GM21825 (cell line): ENCODE results near the gene BDNF.
"Not testable (repeated sequence)": the region's sequence is repeated elsewhere in the genome, so short reads cannot be mapped to it uniquely, and the experiment has no call there.

ENCODE experiments used
- ATAC-seq: cut with Tn5 transposase; IDR thresholded peaks from one replicate; pipeline ENCODE4 v1.9.1; 2021; ENCODE audit warnings: mild to moderate bottlenecking, moderate library complexity; ENCODE audit not compliant: unreplicated experiment

BDNF gene

DNA sequence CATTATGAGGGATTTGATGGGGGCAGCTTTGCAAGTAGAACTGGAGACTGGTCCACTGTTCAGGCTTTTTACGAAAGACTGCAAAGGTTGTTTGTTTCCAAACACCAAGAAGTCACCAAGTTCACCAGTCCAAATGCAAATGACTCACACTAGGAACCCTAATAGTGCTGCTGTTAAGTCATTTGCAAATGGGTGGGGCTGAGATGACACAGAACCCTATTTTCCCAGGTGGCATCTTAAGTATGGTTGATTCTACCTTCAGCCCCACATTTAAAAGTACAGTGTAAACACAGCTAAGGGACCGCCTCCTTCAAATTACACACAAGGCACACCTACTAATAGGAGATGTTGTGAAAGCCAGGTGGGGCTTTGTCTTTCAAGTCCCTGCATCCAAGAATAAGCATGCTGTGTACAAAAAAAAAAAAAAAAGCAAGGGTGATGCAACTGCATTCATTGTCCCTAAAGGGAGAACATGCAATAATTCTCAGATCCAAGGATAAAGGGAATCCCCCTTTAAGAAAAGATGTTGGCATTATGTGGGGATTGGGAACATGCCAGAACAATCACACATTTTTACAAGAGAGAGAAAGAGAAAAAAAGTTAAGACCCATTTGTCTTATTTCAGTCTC is 27.3 kb downstream of the BDNF start:
- no peak for ATAC-seq

GRCh38 chr11:27665508-27666101 is 34.6 kb downstream of the BDNF start:
- ATAC-seq, result not testable (repeated sequence)

DNA sequence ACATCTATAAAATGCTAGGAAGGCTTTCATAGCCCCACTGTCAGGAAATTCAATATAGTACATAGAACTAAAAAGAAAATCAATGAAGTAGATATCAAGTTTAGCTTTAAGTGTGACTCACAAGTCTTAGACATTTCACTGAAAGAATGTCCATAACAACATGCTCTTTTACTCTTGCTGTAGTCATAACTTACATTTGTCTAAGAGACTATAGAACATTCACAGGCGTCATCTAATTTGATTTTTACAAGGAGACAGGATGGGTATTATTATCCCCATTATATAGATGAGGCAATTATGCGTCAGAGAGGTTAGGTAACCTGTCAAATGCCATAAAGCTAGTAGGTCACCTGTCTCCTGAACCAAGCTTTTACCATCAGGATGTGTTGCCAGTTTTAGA is 36.9 kb downstream of the BDNF start:
- no peak for ATAC-seq

GRCh38 chr11:27660171-27660570 is 40.1 kb downstream of the BDNF start:
- ATAC-seq, result no peak

GRCh38 chr11:27658535-27659236 is 41.6 kb downstream of the BDNF start:
- ATAC-seq, result no peak

DNA sequence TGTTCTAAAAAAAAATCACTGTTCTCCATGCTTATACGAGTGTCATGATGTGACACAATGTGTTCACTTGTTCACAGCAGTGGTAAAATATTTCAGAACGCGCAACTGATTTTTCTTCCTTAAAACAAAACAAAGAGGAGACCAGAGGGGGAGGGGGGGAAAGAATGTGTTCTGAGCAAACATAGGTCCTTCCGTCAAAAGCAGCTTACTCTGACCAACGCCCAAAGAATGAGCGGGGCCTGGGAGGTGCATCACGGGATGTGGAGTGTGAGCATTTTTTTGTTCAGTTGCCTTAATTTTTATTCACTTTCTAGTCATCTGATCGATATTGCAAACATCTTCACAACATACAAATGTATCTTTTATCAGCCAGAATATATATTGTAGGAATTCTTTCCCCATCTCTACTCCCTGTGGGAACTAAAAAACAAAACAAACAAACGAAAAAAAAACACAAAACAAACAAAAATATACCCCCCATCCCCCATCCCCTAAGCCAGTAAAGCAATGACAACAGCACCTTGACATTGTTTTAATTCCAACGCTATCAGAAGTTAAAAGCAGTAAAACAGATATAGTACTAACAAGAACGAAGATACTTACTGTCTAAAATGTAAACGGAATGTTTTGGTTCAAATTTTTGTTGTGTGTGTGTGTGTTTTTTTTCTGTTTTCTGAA is 43.3 kb downstream of the BDNF start:
- no peak for ATAC-seq

DNA sequence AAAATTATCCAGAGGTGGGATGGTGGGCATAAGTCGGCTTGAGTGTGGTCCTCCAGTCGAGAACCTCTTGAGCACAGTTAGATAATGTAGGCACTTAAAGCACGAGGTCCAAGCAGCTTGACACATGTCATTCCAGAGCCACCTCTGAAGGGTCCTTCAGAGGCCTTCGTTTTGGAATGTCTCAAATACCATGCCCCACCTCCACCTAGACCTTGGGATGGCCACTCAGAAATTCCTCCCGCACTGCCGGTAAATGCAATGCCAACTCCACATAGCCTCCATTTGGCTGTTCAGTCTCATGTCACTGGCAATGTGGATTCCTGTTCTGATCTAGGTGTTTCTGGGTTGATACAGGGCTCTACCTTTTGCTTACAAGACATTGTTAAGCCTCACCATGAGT is 43.9 kb downstream of the BDNF start:
- no peak for ATAC-seq

GRCh38 chr11:27653990-27654758 is 46.1 kb downstream of the BDNF start:
- ATAC-seq, result no peak

GRCh38 chr11:27651711-27652110 is 48.5 kb downstream of the BDNF start:
- ATAC-seq, result no peak

DNA sequence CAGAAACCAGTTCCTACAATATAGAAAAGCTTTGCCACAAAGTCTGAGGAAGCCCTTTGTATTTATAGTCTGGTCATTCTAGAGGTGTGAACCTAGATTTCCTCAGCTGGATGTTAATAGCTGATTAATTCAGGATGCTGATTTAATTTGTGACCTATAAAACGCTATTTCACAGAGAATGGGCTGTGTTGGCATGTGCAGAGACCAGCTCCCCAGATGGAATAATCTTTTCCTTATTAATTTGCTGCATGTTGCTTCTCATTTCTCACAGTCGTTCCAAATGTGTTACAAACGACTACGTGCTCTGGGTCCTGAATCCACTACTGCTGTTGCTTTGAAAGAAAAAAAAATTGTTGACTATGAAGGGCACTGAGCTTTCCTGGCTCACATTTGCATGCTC is 49.3 kb downstream of the BDNF start:
- no peak for ATAC-seq

- ATAC-seq, result no peak
Measured at GRCh38 chr11:27649800-27650199, 50.5 kb downstream of the BDNF start.

- no peak for ATAC-seq
Measured at GRCh38 chr11:27648840-27649239, 51.4 kb downstream of the BDNF start.

- no peak for ATAC-seq
Measured at GRCh38 chr11:27646051-27646818, 54.0 kb downstream of the BDNF start.

GRCh38 chr11:27642954-27643353 is 57.3 kb downstream of the BDNF start:
- no peak for ATAC-seq

GRCh38 chr11:27640954-27641353 is 59.3 kb downstream of the BDNF start:
- no peak for ATAC-seq

DNA sequence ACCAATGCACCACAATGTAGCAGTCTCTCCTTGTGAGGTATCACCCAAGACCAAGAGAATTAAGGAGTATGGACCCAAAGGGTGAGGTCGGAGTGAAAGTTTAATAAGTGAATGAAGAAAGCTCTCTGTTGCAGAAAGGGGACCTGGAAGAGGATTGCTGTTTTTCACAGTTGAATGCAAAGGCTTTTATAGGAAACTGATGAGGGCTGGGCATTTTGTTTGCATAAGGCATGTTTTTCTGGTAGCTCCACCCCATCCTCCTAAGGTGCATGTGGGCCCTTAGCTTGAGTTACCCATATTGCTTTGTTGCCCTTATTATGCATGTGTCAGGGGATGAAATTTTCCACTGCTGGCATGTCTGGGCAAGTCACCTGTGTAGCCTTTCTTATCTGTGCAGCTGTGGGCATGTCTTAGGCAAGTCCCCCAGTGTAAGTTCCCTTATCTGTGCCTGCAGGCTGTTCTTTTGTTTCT is 64.7 kb downstream of the BDNF start:
- no peak for ATAC-seq

DNA sequence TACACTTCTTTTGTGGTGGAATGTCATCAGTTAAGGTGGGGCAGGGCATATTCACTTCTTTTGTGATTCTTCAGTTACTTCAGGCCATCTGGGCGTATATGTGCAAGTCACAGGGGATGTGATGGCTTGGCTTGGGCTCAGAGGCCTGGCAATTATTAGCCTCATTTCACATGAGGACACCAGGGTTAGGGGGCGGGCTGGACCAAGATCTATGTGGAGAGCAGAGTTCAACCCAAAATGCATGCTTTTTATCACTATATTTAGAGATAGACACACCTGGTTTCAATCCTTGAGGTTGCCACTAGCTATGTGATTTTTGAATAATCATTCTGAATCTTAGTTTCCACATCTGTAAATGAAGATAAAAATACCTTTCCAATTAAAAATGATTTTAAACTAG is 65.5 kb downstream of the BDNF start:
- ATAC-seq, result not testable (repeated sequence)

DNA sequence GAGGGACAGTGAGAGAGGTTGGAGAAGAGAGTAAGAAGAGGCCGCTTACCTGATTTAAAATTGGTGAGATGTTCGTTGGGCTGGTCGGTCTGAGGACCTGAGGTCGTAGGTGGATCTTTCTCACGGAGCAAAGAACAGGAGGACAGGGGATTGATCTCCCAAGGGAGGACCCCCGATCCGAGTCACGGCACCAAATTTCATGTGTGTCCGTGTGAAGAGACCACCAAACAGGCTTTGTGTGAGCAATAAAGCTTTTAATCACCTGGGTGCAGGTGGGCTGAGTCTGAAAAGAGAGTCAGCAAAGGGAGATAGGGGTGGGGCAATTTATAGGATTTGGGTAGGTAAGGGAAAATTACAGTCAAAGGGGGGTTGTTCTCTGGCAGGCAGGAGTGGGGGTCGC is 66.0 kb downstream of the BDNF start:
- ATAC-seq, result not testable (repeated sequence)

DNA sequence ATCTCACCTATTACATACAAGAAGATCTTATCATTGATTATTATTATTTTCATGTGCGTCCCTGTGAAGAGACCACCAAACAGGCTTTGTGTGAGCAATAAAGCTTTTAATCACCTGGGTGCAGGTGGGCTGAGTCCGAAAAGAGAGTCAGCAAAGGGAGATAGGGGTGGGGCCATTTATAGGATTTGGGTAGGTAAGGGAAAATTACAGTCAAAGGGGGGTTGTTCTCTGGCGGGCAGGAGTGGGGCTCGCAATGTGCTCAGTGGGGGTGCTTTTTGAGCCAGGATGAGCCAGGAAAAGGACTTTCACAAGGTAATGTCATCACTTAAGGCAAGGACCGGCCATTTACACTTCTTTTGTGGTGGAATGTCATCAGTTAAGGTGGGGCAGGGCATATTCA is 71.2 kb downstream of the BDNF start:
- ATAC-seq, result not testable (repeated sequence)

GRCh38 chr11:27627979-27628378 is 72.3 kb downstream of the BDNF start:
- ATAC-seq, result no peak
